ENCODE results near the gene LATS2. TPM values are rescaled to one million over a fixed set of nuclear protein-coding genes. Genes with fewer than 3 reads are reported as not detected.

LATS2 gene
- total and polyA plus RNA-seq, 9 donors = 12.5 to 41.9 (median 22.8) TPM

GRCh38 chr13:21079761-21080592, 18.6 kb upstream of the LATS2 start:
- WGBS, 3 donors = 34 to 51% (median 36%) methylated on average over 14 of the region's 14 CpGs
- no peak for DNase-seq

DNA sequence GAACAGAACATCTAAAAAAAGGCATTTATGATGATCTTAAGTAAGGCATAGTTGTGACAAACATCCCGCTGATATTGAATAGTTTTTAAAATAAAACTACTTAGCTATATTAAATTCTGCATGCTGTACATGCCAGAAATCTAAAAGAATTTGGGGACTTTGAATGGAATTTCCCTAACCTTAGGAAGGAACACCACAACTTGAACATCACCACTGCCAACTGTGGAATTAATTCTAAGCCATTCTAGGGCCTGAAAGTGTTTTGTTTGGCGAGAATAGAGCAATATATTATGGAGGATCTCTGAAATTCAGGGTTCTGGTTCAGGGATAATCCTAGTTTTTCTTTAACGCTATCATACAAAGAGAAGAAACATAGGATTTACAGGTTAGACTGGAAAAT, 17.8 kb upstream of the LATS2 start:
- WGBS, 3 donors = 55 to 70% (median 58%) methylated on average over 3 of the region's 3 CpGs
- Histone ChIP-seq H3K36me3 (no peaks in the 10 kb centered on the region), H3K27me3 (no peaks in the 10 kb centered on the region), H3K4me1 (ENCODE audit: insufficient read depth) (peaks cover 2% of the 10 kb centered on the region), H3K27ac (no peak overlapping the region), H3K9me3 (no peaks in the 10 kb centered on the region), H3K4me3 (no peak overlapping the region)
- TF ChIP-seq CTCF (IDR thresholded peaks at IDR 0.05) = no peak
- TF ChIP-seq POLR2A (IDR thresholded peaks at IDR 0.05) = no peak
- TF ChIP-seq EP300 (IDR thresholded peaks at IDR 0.05) = no peak
- intact Hi-C loops (cut with DNase I) = no loop called here
- DNase-seq = no peak

More at GRCh38 chr13:21079761-21080592, 18.6 kb upstream of the LATS2 start:
- no peaks in the 10 kb centered on the region for H3K4me1 ChIP-seq (ENCODE audit: insufficient read depth)
- no peak overlapping the region for H3K27ac ChIP-seq
- H3K36me3 ChIP-seq = no peaks in the 10 kb centered on the region
- H3K4me3 ChIP-seq = no peak overlapping the region
- intact Hi-C loops (cut with DNase I) = no loop called here
- H3K27me3 ChIP-seq = no peaks in the 10 kb centered on the region
- H3K9me3 ChIP-seq = no peaks in the 10 kb centered on the region
- TF ChIP-seq EP300 (IDR thresholded peaks at IDR 0.05) = no peak
- TF ChIP-seq CTCF (IDR thresholded peaks at IDR 0.05) = no peak
- TF ChIP-seq POLR2A (IDR thresholded peaks at IDR 0.05) = no peak

GRCh38 chr13:21078501-21078900, 17.1 kb upstream of the LATS2 start:
- 68 to 78% (median 71%) methylated on average over 4 of the region's 4 CpGs for WGBS, 3 donors
- H3K27ac ChIP-seq = no peak overlapping the region

DNA sequence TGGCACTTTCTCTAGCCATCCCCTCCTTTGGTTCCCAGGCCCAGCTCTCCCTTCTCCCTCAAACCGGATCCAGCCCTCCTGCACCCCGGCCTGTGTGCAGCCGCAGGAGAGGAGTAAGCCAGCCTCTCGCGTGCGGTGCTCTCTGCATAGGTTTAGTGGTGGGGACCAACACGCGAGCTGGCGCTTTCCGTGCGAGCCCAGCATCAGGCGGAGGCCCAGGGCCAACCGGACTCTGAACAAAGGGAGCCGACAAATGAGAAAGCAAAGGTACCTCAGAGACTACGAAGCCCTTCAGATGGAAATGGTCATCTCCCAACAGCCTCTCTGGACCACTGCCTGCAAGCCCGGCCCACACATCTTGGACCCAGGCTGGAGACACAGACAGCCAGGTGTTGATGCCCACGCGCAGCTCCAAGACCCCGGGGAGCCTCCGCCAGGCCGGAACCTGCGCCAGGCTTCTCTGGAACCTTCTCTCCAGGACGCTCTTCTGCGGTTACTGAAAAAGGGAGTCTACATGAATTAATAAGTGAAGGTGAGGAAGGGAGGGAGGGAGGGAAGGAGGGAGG, 16.5 kb upstream of the LATS2 start:
- Histone ChIP-seq H3K9me3 (no peaks in the 10 kb centered on the region), H3K27me3 (no peaks in the 10 kb centered on the region), H3K4me3 (no peak overlapping the region), H3K4me1 (ENCODE audit: insufficient read depth) (peaks cover 2% of the 10 kb centered on the region), H3K27ac (no peak overlapping the region), H3K36me3 (no peaks in the 10 kb centered on the region)
- 94 to 95% (median 94%) methylated on average over 24 of the region's 24 CpGs for WGBS, 3 donors
- intact Hi-C loops (cut with DNase I) = no loop called here
- TF ChIP-seq POLR2A (IDR thresholded peaks at IDR 0.05) (no peak), CTCF (IDR thresholded peaks at IDR 0.05) (no peak), EP300 (IDR thresholded peaks at IDR 0.05) (no peak)
- no peak for DNase-seq

More at GRCh38 chr13:21078501-21078900, 17.1 kb upstream of the LATS2 start:
- Histone ChIP-seq H3K4me1 (ENCODE audit: insufficient read depth) (peaks cover 2% of the 10 kb centered on the region), H3K27me3 (no peaks in the 10 kb centered on the region), H3K9me3 (no peaks in the 10 kb centered on the region), H3K36me3 (no peaks in the 10 kb centered on the region), H3K4me3 (no peak overlapping the region)
- DNase-seq = no peak
- intact Hi-C loops (cut with DNase I) = no loop called here
- no peak for TF ChIP-seq EP300 (IDR thresholded peaks at IDR 0.05)
- TF ChIP-seq POLR2A (IDR thresholded peaks at IDR 0.05) = no peak
- no peak for TF ChIP-seq CTCF (IDR thresholded peaks at IDR 0.05)

Data from ovary (tissue), 9 donors.